ENCODE measurements around the gene GGCX. TPM values are rescaled to one million over a fixed set of nuclear protein-coding genes. Genes with fewer than 3 reads are reported as not detected.
"Not testable (repeated sequence)": the region's sequence is repeated elsewhere in the genome, so short reads cannot be mapped to it uniquely, and the experiment has no call there.

Gene GGCX
- total and polyA plus RNA-seq, 5 donors = 17.9 to 35.8 (median 30.5) TPM

DNA sequence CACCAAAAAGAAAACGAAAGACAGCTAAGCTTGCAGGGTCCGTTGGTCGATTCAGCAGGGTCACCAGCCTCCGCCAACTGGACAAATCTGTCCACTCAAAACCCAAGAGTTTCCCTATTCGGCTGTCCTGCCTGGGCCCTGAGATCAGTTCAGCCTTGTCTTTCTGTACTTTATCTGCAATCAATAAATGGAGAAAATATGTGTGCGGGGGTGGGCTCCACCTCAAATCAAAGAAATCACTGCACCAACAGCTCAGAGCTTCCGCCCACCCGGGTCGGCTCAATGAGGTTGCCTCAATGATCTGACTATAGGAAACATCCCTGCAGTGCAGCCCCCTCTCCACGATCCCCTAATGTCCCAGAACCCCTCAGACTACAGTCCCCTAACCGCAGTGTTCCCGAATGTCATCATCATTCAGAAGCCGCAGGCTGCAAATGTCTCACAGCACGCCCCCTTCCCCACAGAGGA, 447 bp downstream of the GGCX start:
- Histone ChIP-seq H3K27me3 (ENCODE audit: control insufficient read depth, insufficient read depth) (no peaks in the 10 kb centered on the region), H3K4me1 (ENCODE audit: control insufficient read depth, insufficient read depth, low read length) (no peaks in the 10 kb centered on the region), H3K9me3 (ENCODE audit: control insufficient read depth, low read length) (no peaks in the 10 kb centered on the region), H3K4me3 (ENCODE audit: low read length) (peak overlapping the region; percentile 88), H3K27ac (ENCODE audit: low read length) (peak overlapping the region; percentile 32)
- DNase-seq (no peak), ATAC-seq (no peak)
- 3% methylated on average over 14 of the region's 14 CpGs for WGBS
- intact Hi-C loops (cut with DNase I) = loop anchor here in 2 of 4 donors (5.0 kb wide), 1 partner anchor 41 kb away; the partner anchor contains the start of gene TMEM150A (in 2 of the 2)

DNA sequence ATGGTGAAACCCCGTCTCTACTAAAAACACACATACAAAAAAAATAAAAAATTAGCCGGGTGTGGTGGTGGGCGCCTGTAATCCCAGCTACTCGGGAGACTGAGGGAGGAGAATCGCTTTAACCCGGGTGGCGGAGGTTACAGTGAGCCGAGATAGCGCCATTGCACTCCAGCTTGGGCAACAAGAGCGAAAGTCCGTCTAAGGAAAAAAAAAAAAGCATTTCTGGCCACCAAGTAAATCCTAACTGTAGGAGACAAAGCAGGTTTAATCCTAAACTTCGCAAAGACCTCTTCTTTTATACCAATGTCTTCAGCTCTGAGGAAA, 928 bp downstream of the GGCX start:
- H3K4me3 ChIP-seq (ENCODE audit: low read length) = peak overlapping the region; percentile 88
- intact Hi-C loops (cut with DNase I) = loop anchor here in 2 of 4 donors (5.0 kb wide), 1 partner anchor 42 kb away; the partner anchor contains the start of gene TMEM150A (in 2 of the 2)
- ATAC-seq; DNase-seq; H3K9me3 ChIP-seq (ENCODE audit: control insufficient read depth, low read length); H3K27me3 ChIP-seq (ENCODE audit: control insufficient read depth, insufficient read depth); H3K4me1 ChIP-seq (ENCODE audit: control insufficient read depth, insufficient read depth, low read length); H3K27ac ChIP-seq (ENCODE audit: low read length): not testable (repeated sequence)
- WGBS = 81% methylated on average over 12 of the region's 12 CpGs

DNA sequence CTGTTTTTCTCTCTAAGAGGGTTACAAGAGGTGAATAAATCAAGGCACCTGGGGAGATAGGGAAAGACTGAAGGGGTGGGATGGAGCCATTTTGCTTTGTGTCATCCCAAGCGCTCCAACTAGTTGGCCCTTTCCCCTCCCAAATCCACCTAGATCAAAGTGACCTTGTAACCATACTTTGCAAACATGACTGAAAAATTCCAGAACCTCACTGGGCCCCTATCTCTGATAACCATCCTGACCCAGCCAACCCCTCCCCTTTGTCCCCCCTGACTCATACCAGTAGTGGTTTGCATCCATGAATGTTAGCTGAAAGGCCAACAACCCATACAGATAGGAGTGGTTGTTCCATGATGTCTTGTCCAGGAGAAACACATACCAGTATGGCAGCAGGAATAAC, 3.1 kb downstream of the GGCX start:
- no peak overlapping the region for H3K4me3 ChIP-seq (ENCODE audit: low read length)
- DNase-seq (no peak), ATAC-seq (no peak)
- no peaks in the 10 kb centered on the region for H3K4me1 ChIP-seq (ENCODE audit: control insufficient read depth, insufficient read depth, low read length)
- 100% methylated on average over 1 of the region's 1 CpG for WGBS
- H3K27ac ChIP-seq (ENCODE audit: low read length) = no peak overlapping the region
- no peaks in the 10 kb centered on the region for H3K9me3 ChIP-seq (ENCODE audit: control insufficient read depth, low read length)
- no peaks in the 10 kb centered on the region for H3K27me3 ChIP-seq (ENCODE audit: control insufficient read depth, insufficient read depth)
- intact Hi-C loops (cut with DNase I) = no loop called here

- no peak for ATAC-seq
- intact Hi-C loops (cut with DNase I) = no loop called here
- no peak overlapping the region for H3K27ac ChIP-seq (ENCODE audit: low read length)
- H3K4me3 ChIP-seq (ENCODE audit: low read length) = no peak overlapping the region
- DNase-seq = no peak
- H3K27me3 ChIP-seq (ENCODE audit: control insufficient read depth, insufficient read depth) = no peaks in the 10 kb centered on the region
- no peaks in the 10 kb centered on the region for H3K9me3 ChIP-seq (ENCODE audit: control insufficient read depth, low read length)
- WGBS = 91% methylated on average over 5 of the region's 5 CpGs
- no peaks in the 10 kb centered on the region for H3K4me1 ChIP-seq (ENCODE audit: control insufficient read depth, insufficient read depth, low read length)
Measured at GRCh38 chr2:85557130-85557529, 4.2 kb downstream of the GGCX start.

GRCh38 chr2:85554980-85555612, 6.2 kb downstream of the GGCX start:
- intact Hi-C loops (cut with DNase I) = no loop called here
- no peak overlapping the region for H3K27ac ChIP-seq (ENCODE audit: low read length)
- H3K4me1 ChIP-seq (ENCODE audit: control insufficient read depth, insufficient read depth, low read length) = no peaks in the 10 kb centered on the region
- no peak for DNase-seq
- no peak overlapping the region for H3K4me3 ChIP-seq (ENCODE audit: low read length)
- WGBS = 91% methylated on average over 3 of the region's 3 CpGs
- H3K9me3 ChIP-seq (ENCODE audit: control insufficient read depth, low read length) = no peaks in the 10 kb centered on the region
- ATAC-seq = no peak
- no peaks in the 10 kb centered on the region for H3K27me3 ChIP-seq (ENCODE audit: control insufficient read depth, insufficient read depth)

DNA sequence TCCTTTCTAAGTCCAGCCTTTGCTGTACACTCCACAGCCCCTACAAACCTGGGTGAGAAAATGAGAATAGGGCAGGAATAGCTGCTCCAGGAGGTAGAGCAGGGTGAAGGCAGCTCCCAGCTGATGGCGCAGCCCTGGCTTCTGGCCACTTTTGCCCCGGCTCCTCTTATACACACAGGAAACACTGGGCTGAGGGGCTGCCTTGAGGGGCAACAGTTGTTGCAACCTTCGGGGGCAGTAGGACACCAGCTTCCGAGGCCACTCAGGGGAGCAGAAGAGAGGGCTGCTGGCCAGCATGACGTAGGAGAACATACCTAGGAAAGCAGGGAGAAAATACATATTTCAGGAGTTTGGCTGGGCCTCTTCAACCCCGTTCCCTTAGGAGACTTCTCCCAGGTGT, 8.1 kb downstream of the GGCX start:
- DNase-seq (peak in 2 of 3 donors; percentile 23 to 54), ATAC-seq (no peak)
- Histone ChIP-seq H3K27me3 (ENCODE audit: control insufficient read depth, insufficient read depth) (no peaks in the 10 kb centered on the region), H3K9me3 (ENCODE audit: control insufficient read depth, low read length) (no peaks in the 10 kb centered on the region), H3K4me1 (ENCODE audit: control insufficient read depth, insufficient read depth, low read length) (no peaks in the 10 kb centered on the region), H3K27ac (ENCODE audit: low read length) (no peak overlapping the region), H3K4me3 (ENCODE audit: low read length) (no peak overlapping the region)
- WGBS = 81% methylated on average over 6 of the region's 6 CpGs
- intact Hi-C loops (cut with DNase I) = loop anchor here in 3 of 4 donors (2.0 kb wide), 1 partner anchor 132 kb away; no protein-coding TSS in a partner anchor

DNA sequence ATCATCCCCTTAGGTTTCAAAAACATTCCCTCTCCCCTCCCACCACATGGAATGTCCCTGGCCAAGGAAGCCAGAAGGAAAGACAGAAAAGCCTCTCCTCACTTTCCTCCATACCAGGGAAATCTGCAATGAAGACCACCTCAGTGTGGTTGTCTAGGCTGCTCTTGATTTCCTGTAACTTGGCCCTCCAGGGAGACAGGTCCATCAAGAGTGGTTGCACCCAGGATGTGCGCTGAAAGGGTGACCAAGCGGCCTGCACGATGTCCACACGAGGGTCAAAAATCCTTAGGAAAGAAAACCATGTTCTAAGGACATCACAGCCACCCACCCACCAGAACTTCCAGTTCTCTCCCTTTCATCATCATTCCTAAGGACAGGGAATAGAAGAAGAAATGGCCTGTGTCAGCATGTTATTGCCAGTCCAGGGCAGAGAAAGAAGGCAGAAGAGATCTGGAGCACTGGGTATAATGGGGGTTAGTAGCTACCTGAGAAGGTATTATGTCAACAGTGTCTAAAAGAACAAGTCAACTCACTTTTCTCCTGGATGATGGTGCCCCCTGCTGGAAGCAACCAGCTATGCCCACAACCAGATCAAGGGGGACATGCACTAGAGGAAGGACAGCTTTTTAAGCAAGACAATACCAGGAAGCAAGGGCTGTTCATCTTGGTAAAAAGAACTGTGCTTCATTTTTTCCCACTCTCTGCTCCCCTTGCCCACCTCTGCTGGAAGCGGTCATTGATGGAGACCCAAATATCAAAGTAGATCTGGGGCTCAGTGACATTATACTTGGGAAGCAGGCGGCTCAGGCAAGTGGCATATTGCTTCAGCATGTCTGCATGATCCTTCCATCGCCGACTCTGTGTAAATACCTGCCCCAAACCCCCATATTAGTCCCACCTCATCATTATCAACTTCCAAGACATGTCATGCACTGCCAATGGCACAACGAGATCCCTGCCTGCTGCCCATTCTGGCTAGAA, 9.3 kb downstream of the GGCX start:
- H3K27ac ChIP-seq (ENCODE audit: low read length) = no peak overlapping the region
- no peaks in the 10 kb centered on the region for H3K4me1 ChIP-seq (ENCODE audit: control insufficient read depth, insufficient read depth, low read length)
- ATAC-seq (peak; percentile 68 to 69), DNase-seq (peak; percentile 71 to 88 (median 87))
- 68% methylated on average over 9 of the region's 9 CpGs for WGBS
- no peak overlapping the region for H3K4me3 ChIP-seq (ENCODE audit: low read length)
- H3K9me3 ChIP-seq (ENCODE audit: control insufficient read depth, low read length) = no peaks in the 10 kb centered on the region
- intact Hi-C loops (cut with DNase I) = loop anchor here (2.0 kb wide), 1 partner anchor 131 kb away; no protein-coding TSS in a partner anchor
- H3K27me3 ChIP-seq (ENCODE audit: control insufficient read depth, insufficient read depth) = no peaks in the 10 kb centered on the region

GRCh38 chr2:85550486-85550885, 10.8 kb downstream of the GGCX start:
- intact Hi-C loops (cut with DNase I) = loop anchor here in 1 of 4 donors (2.0 kb wide), 1 partner anchor 130 kb away; no protein-coding TSS in a partner anchor

GRCh38 chr2:85549826-85550225, 11.5 kb downstream of the GGCX start:
- intact Hi-C loops (cut with DNase I) = loop anchor here in 1 of 4 donors (2.0 kb wide), 1 partner anchor 129 kb away; no protein-coding TSS in a partner anchor
- no peak overlapping the region for H3K4me3 ChIP-seq (ENCODE audit: low read length)

More at GRCh38 chr2:85550486-85550885, 10.8 kb downstream of the GGCX start:
- Histone ChIP-seq H3K27ac (ENCODE audit: low read length) (no peak overlapping the region), H3K9me3 (ENCODE audit: control insufficient read depth, low read length) (no peaks in the 10 kb centered on the region), H3K4me3 (ENCODE audit: low read length) (no peak overlapping the region), H3K4me1 (ENCODE audit: control insufficient read depth, insufficient read depth, low read length) (no peaks in the 10 kb centered on the region), H3K27me3 (ENCODE audit: control insufficient read depth, insufficient read depth) (no peaks in the 10 kb centered on the region)
- WGBS = 78% methylated on average over 10 of the region's 10 CpGs
- DNase-seq (no peak), ATAC-seq (no peak)

DNA sequence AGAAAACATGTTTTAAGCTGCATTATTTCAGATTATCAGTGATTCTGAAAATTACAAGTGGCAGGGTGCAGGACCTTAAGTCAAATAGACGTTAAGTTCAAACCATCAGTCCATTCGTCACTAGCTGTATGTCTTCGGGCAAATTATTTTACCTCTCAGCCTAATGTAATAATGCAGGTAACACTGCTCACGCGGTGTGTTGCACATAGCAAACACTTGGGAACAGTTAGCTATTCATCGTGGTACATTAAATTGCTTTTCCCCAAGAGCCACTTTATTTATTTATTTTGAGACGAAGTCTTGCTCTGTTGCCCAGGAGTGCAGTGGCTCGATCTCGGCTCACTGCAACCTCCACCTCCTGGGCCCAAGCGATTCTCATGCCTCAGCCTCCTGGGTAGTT, 12.2 kb downstream of the GGCX start:
- intact Hi-C loops (cut with DNase I) = no loop called here
- Histone ChIP-seq H3K27ac (ENCODE audit: low read length) (no peak overlapping the region), H3K4me1 (ENCODE audit: control insufficient read depth, insufficient read depth, low read length) (no peaks in the 10 kb centered on the region), H3K4me3 (ENCODE audit: low read length) (no peak overlapping the region), H3K27me3 (ENCODE audit: control insufficient read depth, insufficient read depth) (no peaks in the 10 kb centered on the region), H3K9me3 (ENCODE audit: control insufficient read depth, low read length) (no peaks in the 10 kb centered on the region)
- DNase-seq = no peak
- 92% methylated on average over 10 of the region's 10 CpGs for WGBS
- ATAC-seq = no peak

More at GRCh38 chr2:85549826-85550225, 11.5 kb downstream of the GGCX start:
- ATAC-seq (no peak), DNase-seq (no peak)
- Histone ChIP-seq H3K27me3 (ENCODE audit: control insufficient read depth, insufficient read depth) (no peaks in the 10 kb centered on the region), H3K4me1 (ENCODE audit: control insufficient read depth, insufficient read depth, low read length) (no peaks in the 10 kb centered on the region), H3K9me3 (ENCODE audit: control insufficient read depth, low read length) (no peaks in the 10 kb centered on the region), H3K27ac (ENCODE audit: low read length) (no peak overlapping the region)
- WGBS = 49% methylated on average over 4 of the region's 4 CpGs

DNA sequence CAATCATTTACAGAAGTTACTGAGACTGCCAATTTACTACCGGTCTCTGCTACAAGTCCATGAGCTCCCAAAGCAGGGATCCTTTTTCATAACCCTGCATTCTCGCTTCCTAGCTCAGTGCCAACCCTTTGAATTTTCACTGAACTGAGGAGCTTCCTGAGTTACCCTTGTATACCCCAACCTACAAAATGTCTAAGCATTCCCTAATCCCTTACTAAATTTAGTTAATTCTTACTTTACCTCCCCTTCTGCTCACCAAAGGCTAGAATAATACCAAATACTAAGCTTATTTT, 12.7 kb downstream of the GGCX start:
- 66% methylated on average over 2 of the region's 2 CpGs for WGBS
- DNase-seq (no peak), ATAC-seq (no peak)
- no peaks in the 10 kb centered on the region for H3K9me3 ChIP-seq (ENCODE audit: control insufficient read depth, low read length)
- intact Hi-C loops (cut with DNase I) = no loop called here
- H3K4me1 ChIP-seq (ENCODE audit: control insufficient read depth, insufficient read depth, low read length) = no peaks in the 10 kb centered on the region
- H3K4me3 ChIP-seq (ENCODE audit: low read length) = no peak overlapping the region
- H3K27me3 ChIP-seq (ENCODE audit: control insufficient read depth, insufficient read depth) = no peaks in the 10 kb centered on the region
- H3K27ac ChIP-seq (ENCODE audit: low read length) = no peak overlapping the region

Data from right cardiac atrium (tissue), 5 donors.